Natural killer cell (primary cell): Measurements from ENCODE around the gene RAB3C. TPM values are rescaled to one million over a fixed set of nuclear protein-coding genes. Genes with fewer than 3 reads are reported as not detected.

Experiments used
- ATAC-seq, 3 donors: fragments of 150-1000 bp in 2 of 3; fragments of 200-7000 bp in 1 of 3; cut with Tn5 transposase; 1 replicate in 1 of 3; 2 replicates in 2 of 3; pipeline ENCODE4 v1.10.0; 2021; ENCODE audit warnings: mild to moderate bottlenecking in 2 of 3, moderate library complexity in 2 of 3
- DNase-seq, 2 donors: peaks; one replicate each; pipeline versions ENCODE4 v3.0.0 to v3.0.0-alpha.2; 2013 to 2021; ENCODE audit warnings: mixed read lengths in 1 of 2
- H3K27ac ChIP-seq: one replicate; pipeline ENCODE4 v1.5.1; 2013; ENCODE audit warnings: mild to moderate bottlenecking, low read length
- H3K27me3 ChIP-seq: one replicate; pipeline ENCODE4 v1.6.1; 2013; ENCODE audit warnings: low read length; ENCODE audit not compliant: control insufficient read depth, insufficient read depth
- H3K36me3 ChIP-seq: one replicate; pipeline ENCODE4 v1.6.1; 2013; ENCODE audit warnings: low read length; ENCODE audit not compliant: control insufficient read depth, insufficient read depth
- H3K4me1 ChIP-seq: one replicate; pipeline ENCODE4 v1.6.1; 2013; ENCODE audit warnings: low read length; ENCODE audit not compliant: control insufficient read depth, insufficient read depth
- H3K4me3 ChIP-seq: one replicate; pipeline ENCODE4 v1.5.1; 2013; ENCODE audit warnings: low read length
- H3K9me3 ChIP-seq: one replicate; pipeline ENCODE4 v1.6.1; 2013; ENCODE audit warnings: low read length; ENCODE audit not compliant: control insufficient read depth, insufficient read depth
- H3K27ac Mint-ChIP-seq, 2 donors: one replicate each; pipeline ENCODE4 v1.8.0; 2022; ENCODE audit warnings: mild to moderate bottlenecking in 2 of 2, mixed read lengths in 2 of 2, moderate library complexity in 1 of 2
- H3K27me3 Mint-ChIP-seq, 2 donors: one replicate each; pipeline ENCODE4 v1.8.0; 2022; ENCODE audit warnings: low read depth in 2 of 2, mixed read lengths in 2 of 2
- H3K36me3 Mint-ChIP-seq: one replicate; pipeline ENCODE4 v1.8.0; 2022; ENCODE audit warnings: mixed read lengths
- H3K4me1 Mint-ChIP-seq, 2 donors: one replicate each; pipeline ENCODE4 v1.8.0; 2022; ENCODE audit warnings: mixed read lengths in 2 of 2
- H3K4me3 Mint-ChIP-seq: one replicate; pipeline ENCODE4 v1.8.0; 2022; ENCODE audit warnings: mild to moderate bottlenecking, moderate library complexity, mixed read lengths
- H3K9me3 Mint-ChIP-seq, 2 donors: one replicate each; pipeline ENCODE4 v1.8.0; 2022; ENCODE audit warnings: mixed read lengths in 2 of 2
- WGBS: methylation state at CpG from one replicate; pipeline ENCODE4 v1.1.7; 2013; ENCODE audit warnings: missing lambda C conversion rate; ENCODE audit not compliant: insufficient coverage; 5-methylcytosine and 5-hydroxymethylcytosine counted together
- intact Hi-C: fragments of 100-400 bp; cut with micrococcal nuclease; formaldehyde crosslinking; loops from one replicate; pipeline ENCODE4 v1.14.2; 2022
- total RNA-seq, 4 donors: library from RNA; stranded (reverse); fragments of 120-200 nt in 1 of 4; gene quantifications; one replicate each; pipeline versions ENCODE4 v1.2.3 to v1.2.4, GENCODE V29; 2013 to 2022
- TF ChIP-seq, protein P1 (sequence below): fragments of 200-600 bp; IDR thresholded peaks from one replicate; pipeline ENCODE4 v1.8.0; 2022; ENCODE audit warnings: antibody characterized with exemption

RAB3C gene
- total RNA-seq, 3 donors from 2014 or later (not counting 1 experiment from before 2014, with no cell fraction given) = 0.05 TPM; not detected in 2

DNA sequence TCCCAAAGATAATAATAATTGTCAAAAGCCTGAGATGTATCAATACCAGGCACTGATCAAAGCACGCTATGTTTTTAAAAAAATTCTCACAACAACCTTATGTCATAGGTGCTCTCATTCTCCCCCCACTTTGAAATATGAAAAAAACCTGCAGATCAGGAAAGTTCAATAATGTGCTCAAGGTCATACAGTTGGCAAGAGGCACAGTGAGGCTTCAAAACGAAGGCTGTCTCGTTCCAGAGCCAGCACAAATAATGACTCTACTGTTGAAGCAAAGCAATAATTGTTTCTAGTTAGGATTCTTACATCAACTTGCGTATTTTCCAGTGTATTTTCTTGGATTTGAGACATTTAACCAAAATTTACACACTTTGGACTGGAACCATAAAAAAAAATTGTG lies 88.3 kb downstream of the RAB3C start:
- Mint-ChIP-seq H3K36me3 (no peaks in the 10 kb centered on the region), H3K4me1 (no peaks in the 10 kb centered on the region), H3K4me3 (no peak overlapping the region), H3K27me3 (no peaks in the 10 kb centered on the region), H3K27ac (no peak overlapping the region), H3K9me3 (peaks cover 5 to 8% of the 10 kb centered on the region in 2 donors)
- Histone ChIP-seq H3K36me3 (no peaks in the 10 kb centered on the region), H3K4me1 (no peaks in the 10 kb centered on the region), H3K27ac (no peak overlapping the region), H3K9me3 (no peaks in the 10 kb centered on the region), H3K27me3 (no peaks in the 10 kb centered on the region), H3K4me3 (no peak overlapping the region)
- DNase-seq (no peak), ATAC-seq (no peak)
- intact Hi-C loops = no loop called here
- TF ChIP-seq, protein P1, sequence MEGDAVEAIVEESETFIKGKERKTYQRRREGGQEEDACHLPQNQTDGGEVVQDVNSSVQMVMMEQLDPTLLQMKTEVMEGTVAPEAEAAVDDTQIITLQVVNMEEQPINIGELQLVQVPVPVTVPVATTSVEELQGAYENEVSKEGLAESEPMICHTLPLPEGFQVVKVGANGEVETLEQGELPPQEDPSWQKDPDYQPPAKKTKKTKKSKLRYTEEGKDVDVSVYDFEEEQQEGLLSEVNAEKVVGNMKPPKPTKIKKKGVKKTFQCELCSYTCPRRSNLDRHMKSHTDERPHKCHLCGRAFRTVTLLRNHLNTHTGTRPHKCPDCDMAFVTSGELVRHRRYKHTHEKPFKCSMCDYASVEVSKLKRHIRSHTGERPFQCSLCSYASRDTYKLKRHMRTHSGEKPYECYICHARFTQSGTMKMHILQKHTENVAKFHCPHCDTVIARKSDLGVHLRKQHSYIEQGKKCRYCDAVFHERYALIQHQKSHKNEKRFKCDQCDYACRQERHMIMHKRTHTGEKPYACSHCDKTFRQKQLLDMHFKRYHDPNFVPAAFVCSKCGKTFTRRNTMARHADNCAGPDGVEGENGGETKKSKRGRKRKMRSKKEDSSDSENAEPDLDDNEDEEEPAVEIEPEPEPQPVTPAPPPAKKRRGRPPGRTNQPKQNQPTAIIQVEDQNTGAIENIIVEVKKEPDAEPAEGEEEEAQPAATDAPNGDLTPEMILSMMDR = no peak
- WGBS = 85% methylated on average over 4 of the region's 4 CpGs

DNA sequence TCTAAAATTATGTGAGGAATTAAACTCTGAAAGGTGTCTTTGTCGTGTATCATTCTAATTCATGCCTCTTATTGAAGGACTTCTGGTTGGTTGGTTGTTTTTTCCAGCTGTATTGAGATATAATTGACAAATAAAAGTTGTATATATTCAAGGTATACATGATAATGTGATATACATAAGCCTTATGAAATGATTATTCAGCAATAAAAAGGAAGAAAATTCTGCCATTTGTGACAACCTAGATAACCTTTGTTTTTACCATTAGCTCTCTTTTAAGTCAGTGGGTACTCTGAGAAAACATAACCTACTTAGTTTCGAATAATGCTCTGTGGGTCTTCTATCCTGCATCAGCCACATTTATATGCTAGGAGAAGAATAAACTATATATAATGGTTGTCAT lies 89.6 kb downstream of the RAB3C start:
- no CpG with 5 or more reads among the region's 2 CpGs for WGBS
- Histone ChIP-seq H3K4me1 (no peaks in the 10 kb centered on the region), H3K36me3 (no peaks in the 10 kb centered on the region), H3K27me3 (no peaks in the 10 kb centered on the region), H3K4me3 (no peak overlapping the region), H3K27ac (no peak overlapping the region), H3K9me3 (no peaks in the 10 kb centered on the region)
- Mint-ChIP-seq H3K27me3 (no peaks in the 10 kb centered on the region), H3K36me3 (no peaks in the 10 kb centered on the region), H3K4me1 (no peaks in the 10 kb centered on the region), H3K27ac (no peak overlapping the region), H3K4me3 (no peak overlapping the region), H3K9me3 (peaks cover 5 to 8% of the 10 kb centered on the region in 2 donors)
- intact Hi-C loops = no loop called here
- TF ChIP-seq, protein P1 = no peak
- DNase-seq = no peak
- ATAC-seq = no peak

DNA sequence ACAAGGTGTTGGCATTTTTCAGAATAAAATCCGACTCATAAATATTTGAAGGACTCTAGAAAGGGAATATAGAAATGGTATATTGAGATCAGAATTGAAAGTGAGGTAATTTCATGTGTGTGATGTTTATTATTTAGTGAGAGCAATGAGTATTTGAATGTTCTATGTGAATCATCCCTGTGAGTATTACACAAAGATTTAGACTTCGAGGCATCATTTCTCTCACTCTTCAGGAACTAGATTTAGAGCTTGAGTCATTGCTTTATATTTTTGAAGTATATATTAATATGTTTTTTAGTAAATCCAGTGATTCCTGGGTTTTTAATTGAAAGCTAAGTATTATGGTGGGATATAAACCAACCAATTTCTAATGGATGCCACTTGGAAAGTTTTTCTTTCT lies 91.2 kb downstream of the RAB3C start:
- WGBS = 81% methylated on average over 1 of the region's 2 CpGs
- Mint-ChIP-seq H3K27me3 (no peaks in the 10 kb centered on the region), H3K4me3 (no peak overlapping the region), H3K27ac (no peak overlapping the region), H3K36me3 (no peaks in the 10 kb centered on the region), H3K4me1 (no peaks in the 10 kb centered on the region), H3K9me3 (peaks cover 8% of the 10 kb centered on the region in 2 donors)
- DNase-seq (no peak), ATAC-seq (no peak)
- Histone ChIP-seq H3K27me3 (no peaks in the 10 kb centered on the region), H3K36me3 (no peaks in the 10 kb centered on the region), H3K27ac (no peak overlapping the region), H3K9me3 (no peaks in the 10 kb centered on the region), H3K4me3 (no peak overlapping the region), H3K4me1 (no peaks in the 10 kb centered on the region)
- TF ChIP-seq, protein P1 = no peak
- intact Hi-C loops = no loop called here

DNA sequence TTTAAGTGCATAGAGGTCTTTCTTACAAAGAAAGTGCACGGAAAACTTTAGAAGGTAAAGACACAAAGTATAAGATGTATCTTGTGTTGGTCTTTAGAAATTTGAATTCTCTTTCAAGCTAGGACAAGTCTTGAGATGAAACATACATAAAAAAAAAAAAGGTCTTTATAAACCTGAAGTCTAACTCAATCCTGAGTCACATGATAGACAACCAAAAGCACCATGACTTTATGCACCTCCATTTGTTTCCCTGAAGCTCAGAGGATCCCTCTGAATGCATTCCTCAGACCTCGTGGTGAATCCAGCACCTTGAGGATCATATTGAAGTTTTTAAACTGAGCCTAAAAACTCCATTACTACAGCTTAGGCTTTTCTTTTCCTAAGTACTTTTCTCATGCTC lies 91.8 kb downstream of the RAB3C start:
- no peaks in the 10 kb centered on the region for H3K4me1 Mint-ChIP-seq

More for the DNA sequence above, 91.8 kb downstream of the RAB3C start:
- peaks cover 2% of the 10 kb centered on the region for H3K27me3 ChIP-seq
- DNase-seq (no peak), ATAC-seq (no peak)
- Mint-ChIP-seq H3K9me3 (peaks cover 8% of the 10 kb centered on the region in 2 donors), H3K36me3 (no peaks in the 10 kb centered on the region), H3K27me3 (no peaks in the 10 kb centered on the region), H3K27ac (no peak overlapping the region), H3K4me3 (no peak overlapping the region)
- no peak overlapping the region for H3K4me3 ChIP-seq
- no peaks in the 10 kb centered on the region for H3K36me3 ChIP-seq
- 75% methylated on average over 2 of the region's 2 CpGs for WGBS
- intact Hi-C loops = no loop called here
- H3K4me1 ChIP-seq = no peaks in the 10 kb centered on the region
- H3K27ac ChIP-seq = no peak overlapping the region
- H3K9me3 ChIP-seq = no peaks in the 10 kb centered on the region
- TF ChIP-seq, protein P1 = no peak
